HL-60/S4 (cell line): Measurements from ENCODE around the gene NOD1.

Experiments
- in situ Hi-C: fragments of 300-500 bp; cut with MboI; formaldehyde crosslinking; loops from 2 replicates; pipeline ENCODE4 v1.14.3; 2022; ENCODE audit warnings: low sequenced_read_pairs

NOD1 gene

GRCh38 chr7:30379131-30379530 is 99.5 kb downstream of the NOD1 start:
- in situ Hi-C loops: no loop called here

- in situ Hi-C loops: no loop called here
These were observed 100.3 kb downstream of the NOD1 start for GRCh38 chr7:30378275-30378674.
